Stimulated activated CD4-positive, alpha-beta T cell treated with anti-CD3 and anti-CD28 coated beads, TNF-alpha, amount 100 ng/mL, for 48 hours (primary cell): ENCODE results near the gene CDC45.

Source experiments
- DNase-seq, 3 donors: peaks; one replicate each; pipeline ENCODE4 v3.0.0-alpha.2; 2020; ENCODE audit warnings: low read depth in 3 of 3

CDC45 gene

DNA sequence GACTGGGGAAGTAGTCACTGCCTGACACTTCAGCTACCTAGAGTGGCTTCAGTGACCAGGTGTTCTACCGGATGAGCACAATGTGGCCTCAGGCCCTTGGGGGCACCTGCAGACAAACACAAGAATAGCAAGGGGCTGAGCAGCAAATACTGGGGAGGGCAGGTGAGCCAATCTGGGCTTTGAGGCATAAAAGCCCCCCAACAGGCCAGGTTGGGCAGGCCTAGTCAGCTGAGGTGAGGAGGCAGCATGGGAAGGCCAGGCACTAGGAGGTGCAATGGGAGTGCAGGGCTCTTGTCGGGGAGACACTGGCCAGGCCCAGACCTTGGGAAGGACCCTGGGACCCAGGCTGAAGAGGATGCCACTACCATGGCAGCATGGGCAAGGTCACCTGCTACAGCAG is 9.7 kb upstream of the CDC45 start:
- no peak for DNase-seq

GRCh38 chr22:19471572-19471971 is 8.1 kb upstream of the CDC45 start:
- DNase-seq = no peak

- DNase-seq = no peak
Measured at GRCh38 chr22:19472233-19472632, 7.5 kb upstream of the CDC45 start.

DNA sequence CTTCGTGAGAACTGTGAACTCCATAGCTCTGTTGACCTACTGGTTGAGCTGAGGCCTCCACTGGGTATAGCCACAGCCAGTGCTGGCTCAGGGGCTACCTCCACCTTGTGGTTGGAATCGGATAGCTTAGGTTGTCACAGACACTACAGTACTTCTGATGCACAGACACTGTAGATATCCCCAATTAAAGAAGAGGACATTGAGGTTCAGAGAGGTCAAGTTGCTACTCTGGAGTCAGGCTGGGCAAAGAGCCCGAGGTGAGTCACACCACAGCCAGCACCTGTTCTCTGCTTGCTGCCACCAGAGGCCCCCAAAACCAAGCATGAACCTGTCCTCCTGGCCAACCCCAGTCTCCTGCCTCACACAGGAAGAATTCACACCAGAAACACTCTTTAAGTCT is 6.1 kb upstream of the CDC45 start:
- no peak for DNase-seq

GRCh38 chr22:19476023-19476422 is 3.7 kb upstream of the CDC45 start:
- no peak for DNase-seq

- no peak for DNase-seq
Measured at GRCh38 chr22:19477321-19478044, 2.2 kb upstream of the CDC45 start.

GRCh38 chr22:19478045-19478900 is 1.4 kb upstream of the CDC45 start:
- DNase-seq = no peak

GRCh38 chr22:19478901-19479354 is 792 bp upstream of the CDC45 start, which contains the start of gene UFD1:
TSS of gene UFD1 (minus strand) at chr22:19479193. CDS start at chr22:19479085, 108 bp downstream.
- peak; percentile 63 to 70 (median 64) for DNase-seq

- peak in 1 of 3 donors; percentile 7 for DNase-seq
Measured at GRCh38 chr22:19480173-19480568, 451 bp downstream of the CDC45 start.

DNA sequence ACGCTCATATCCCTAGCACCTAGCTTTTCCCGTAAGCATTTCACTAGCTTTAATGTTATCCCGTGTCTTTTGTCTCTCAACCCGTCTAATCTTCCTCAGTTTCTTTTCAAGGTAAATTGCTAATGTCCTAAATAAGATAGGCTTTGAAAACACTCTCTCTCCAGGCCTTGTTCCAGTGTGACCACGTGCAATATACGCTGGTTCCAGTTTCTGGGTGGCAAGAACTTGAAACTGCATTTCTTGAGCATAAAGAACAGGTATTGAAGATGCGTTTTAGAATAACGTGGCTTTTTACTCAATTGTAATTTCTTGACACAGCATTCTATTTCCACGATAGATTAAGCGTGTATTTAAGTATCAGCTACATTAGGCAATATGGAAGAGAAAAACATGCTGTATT is 1.1 kb downstream of the CDC45 start:
- DNase-seq = no peak

GRCh38 chr22:19482297-19482696 is 2.6 kb downstream of the CDC45 start:
- DNase-seq = no peak

- DNase-seq = no peak
Measured at GRCh38 chr22:19483481-19484244, 3.9 kb downstream of the CDC45 start.

GRCh38 chr22:19488285-19488684 is 8.6 kb downstream of the CDC45 start:
- no peak for DNase-seq

DNA sequence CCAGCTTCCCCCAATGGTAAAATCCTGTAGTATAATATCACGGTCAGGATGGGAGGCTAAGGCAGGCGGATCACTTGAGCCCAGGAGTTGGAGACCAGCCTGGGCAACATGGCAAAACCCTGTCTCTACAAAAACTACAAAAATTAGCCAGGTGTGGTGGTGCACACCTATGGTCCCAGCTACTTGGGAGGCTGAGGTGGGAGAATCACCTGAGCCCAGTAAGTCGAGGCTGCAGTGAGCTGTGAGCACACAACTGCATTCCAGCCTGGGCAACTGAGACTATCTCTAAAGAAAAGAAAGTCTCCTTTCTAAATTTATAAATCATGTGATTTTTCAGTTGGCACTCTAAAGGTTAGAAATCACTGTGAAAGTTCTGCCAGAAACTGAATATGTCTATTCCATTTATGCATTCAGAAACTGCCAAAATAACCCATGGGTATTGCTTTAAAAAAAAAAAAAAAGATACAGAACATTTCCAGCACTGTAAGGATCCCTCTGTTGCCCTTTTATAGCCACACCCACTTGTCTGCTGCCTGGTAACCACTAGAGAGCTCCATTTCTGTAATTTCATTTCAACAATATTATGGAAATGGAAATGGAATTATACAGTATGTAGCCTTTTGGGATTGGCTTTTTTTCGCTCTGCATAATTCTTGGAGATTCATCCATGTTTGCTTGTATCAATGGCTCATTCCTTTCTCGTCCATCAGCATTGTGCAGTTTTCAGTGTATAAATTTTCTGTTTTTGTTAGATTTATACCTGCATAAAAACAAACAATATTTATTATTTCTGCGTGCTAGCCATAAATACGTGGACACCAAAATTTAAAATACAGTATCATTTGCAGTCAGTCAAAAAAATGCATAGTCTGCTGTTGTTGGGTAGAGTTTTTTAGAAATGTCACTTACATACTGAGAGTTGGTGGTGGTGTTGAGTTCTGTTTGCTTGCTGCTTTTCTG is 9.4 kb downstream of the CDC45 start:
- no peak for DNase-seq

DNA sequence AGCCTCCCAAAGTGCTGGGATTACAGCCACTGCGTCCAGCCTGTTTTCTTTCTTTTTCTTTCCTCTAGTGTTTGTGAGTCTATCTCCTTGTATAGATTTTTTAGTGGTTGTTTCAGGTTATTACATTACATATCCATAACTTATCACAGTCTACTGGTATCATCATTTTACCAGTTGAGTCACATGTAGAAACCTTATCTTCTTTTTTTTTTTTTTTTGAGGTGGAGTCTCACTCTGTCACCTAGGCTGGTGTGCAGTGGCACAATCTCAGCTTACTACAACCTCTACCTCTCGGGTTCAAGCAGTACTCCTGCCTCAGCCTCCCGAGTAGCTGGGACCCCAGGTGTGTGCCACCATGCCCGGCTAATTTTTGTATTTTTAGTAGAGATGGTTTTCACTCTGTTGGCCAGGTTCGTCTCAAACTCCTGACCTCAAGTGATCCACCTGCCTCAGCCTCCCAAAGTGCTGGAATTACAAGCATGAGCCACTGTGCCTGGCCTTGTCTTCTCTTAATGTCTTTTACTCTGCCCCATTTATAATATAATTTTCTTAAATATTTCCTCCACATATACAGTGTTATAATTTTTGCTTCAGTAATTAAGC is 11.0 kb downstream of the CDC45 start:
- DNase-seq = no peak

GRCh38 chr22:19492504-19493174 is 12.9 kb downstream of the CDC45 start:
- DNase-seq = no peak

GRCh38 chr22:19494001-19494560 is 14.4 kb downstream of the CDC45 start:
- no peak for DNase-seq

DNA sequence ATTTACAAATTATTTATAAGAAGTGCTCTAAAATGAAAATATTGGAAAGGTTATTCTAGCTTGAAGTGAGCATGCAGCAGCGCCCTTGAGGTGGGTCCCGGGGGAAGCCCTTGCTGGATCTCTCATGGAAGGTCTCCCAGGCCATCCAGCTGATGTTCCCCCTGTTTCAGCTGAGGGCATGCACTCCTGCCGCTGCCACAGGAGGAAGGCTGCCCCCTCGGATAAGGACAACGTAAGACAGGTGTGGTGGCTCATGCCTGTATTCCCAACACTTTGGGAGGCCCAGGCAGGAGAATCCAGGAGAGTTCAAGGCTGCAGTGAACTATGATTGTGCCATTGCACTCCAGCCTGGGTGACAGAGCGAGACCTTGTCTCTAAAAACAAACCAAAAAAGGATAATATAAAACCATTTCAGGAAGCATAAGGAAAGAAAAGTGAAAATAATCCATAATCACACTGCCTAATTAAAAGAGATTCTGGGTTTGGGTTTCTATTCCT is 15.0 kb downstream of the CDC45 start:
- no peak for DNase-seq

DNA sequence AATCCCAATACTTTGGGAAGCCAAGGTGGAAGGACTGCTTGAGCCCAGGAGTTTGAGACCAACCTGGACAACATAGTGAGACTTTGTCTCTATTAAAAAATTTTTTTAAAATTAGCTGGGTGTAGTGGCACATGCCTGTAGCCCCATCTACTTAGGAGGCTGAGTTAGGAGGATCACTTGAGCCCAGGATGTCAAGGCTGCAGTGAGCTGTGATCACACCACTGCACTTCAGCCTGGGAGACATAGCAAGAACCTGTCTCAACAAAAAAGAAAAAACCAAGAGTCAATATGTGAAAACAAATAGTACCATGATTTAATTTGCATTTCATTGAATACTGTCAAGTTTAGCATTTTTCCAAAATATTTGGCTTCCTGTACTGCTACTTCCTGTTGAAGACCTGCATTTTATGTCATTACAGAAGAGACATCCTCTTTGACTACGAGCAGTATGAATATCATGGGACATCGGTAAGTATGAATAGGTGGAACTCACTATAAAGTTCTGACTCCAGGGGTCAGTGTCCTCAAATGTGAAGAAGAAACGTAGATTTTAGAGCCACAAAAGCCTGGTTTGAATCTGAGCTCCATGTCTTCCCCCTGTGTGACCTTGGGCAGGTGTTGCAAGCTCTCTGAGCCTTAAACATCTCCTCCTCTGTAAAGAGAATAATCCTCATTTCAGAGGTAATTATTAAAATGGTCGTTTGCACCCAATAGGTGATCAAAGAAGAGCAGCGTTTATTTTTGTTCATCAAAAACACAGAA is 16.0 kb downstream of the CDC45 start:
- DNase-seq = no peak
